Large intestine (tissue), 3 donors: Measurements from ENCODE around the gene KDM3B. TPM values are rescaled to one million over a fixed set of nuclear protein-coding genes. Genes with fewer than 3 reads are reported as not detected.
A peak's percentile ranks its signal among the peaks of the same experiment; 100 is the strongest.

Experiments used
- DNase-seq, 2 donors: peaks; one replicate each; pipeline versions ENCODE4 v3.0.0 to v3.0.0-alpha.2; 2013
- H3K27ac ChIP-seq: one replicate; pipeline ENCODE4 v1.5.1; 2013; ENCODE audit warnings: low read length
- H3K27me3 ChIP-seq: 2 replicates; pipeline ENCODE4 v1.6.1; 2013; ENCODE audit warnings: low read length; ENCODE audit not compliant: control insufficient read depth, insufficient read depth
- H3K36me3 ChIP-seq: 2 replicates; pipeline ENCODE4 v1.6.1; 2013; ENCODE audit warnings: low read length; ENCODE audit not compliant: control insufficient read depth, insufficient read depth
- H3K4me1 ChIP-seq: one replicate; pipeline ENCODE4 v1.6.1; 2013; ENCODE audit warnings: low read length; ENCODE audit not compliant: control insufficient read depth, insufficient read depth
- H3K4me3 ChIP-seq: one replicate; pipeline ENCODE4 v1.5.1; 2013; ENCODE audit warnings: low read length
- H3K9me3 ChIP-seq: one replicate; pipeline ENCODE4 v1.6.1; 2013; ENCODE audit warnings: mild to moderate bottlenecking, low read depth, low read length, moderate library complexity; ENCODE audit not compliant: control insufficient read depth
- WGBS: methylation state at CpG from one replicate; pipeline ENCODE4 v1.1.5; 2013; ENCODE audit warnings: low lambda C conversion rate; ENCODE audit not compliant: insufficient coverage; 5-methylcytosine and 5-hydroxymethylcytosine counted together
- polyA plus RNA-seq: library from polyadenylated mRNA; unstranded; fragments of 120-200 nt; gene quantifications from one replicate; pipeline ENCODE4 v1.2.1, GENCODE V29; 2013

The KDM3B gene
- polyA plus RNA-seq, 1 donor, result 61.1 TPM

GRCh38 chr5:138458384-138458783 lies 105.9 kb downstream of the KDM3B start:
- H3K4me1 ChIP-seq, result peaks cover 26% of the 10 kb centered on the region
- no peaks in the 10 kb centered on the region for H3K36me3 ChIP-seq
- no peaks in the 10 kb centered on the region for H3K9me3 ChIP-seq
- H3K27ac ChIP-seq, result no peak overlapping the region
- no peak overlapping the region for H3K4me3 ChIP-seq
- DNase-seq, result no peak
- H3K27me3 ChIP-seq, result peaks cover 21% of the 10 kb centered on the region
- no CpG with 5 or more reads among the region's 11 CpGs for WGBS

DNA sequence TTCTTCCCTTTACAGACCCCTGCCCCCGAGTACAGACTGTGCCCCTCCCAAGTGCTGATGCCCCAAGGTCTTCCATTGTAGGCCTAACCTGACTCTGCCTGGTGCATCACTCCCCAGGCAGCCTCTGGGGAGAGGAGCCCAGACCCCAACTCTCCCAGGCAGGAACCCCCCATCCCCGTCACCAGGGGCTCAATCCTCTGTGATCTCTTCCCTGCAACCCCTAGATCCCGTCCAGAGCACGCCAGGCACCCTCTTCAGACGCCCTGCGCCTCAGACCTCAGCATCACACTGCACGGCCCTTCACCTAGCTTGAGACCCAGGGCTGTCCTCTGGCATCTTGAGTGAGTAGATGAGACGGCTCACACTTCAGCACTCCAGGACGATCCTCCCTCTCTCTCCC lies 106.4 kb downstream of the KDM3B start:
- peaks cover 21% of the 10 kb centered on the region for H3K27me3 ChIP-seq
- H3K9me3 ChIP-seq, result no peaks in the 10 kb centered on the region
- H3K36me3 ChIP-seq, result no peaks in the 10 kb centered on the region
- H3K4me1 ChIP-seq, result peaks cover 27% of the 10 kb centered on the region
- H3K27ac ChIP-seq, result no peak overlapping the region
- no peak overlapping the region for H3K4me3 ChIP-seq
- WGBS, result no CpG with 5 or more reads among the region's 9 CpGs
- no peak for DNase-seq

- peak overlapping the region; percentile 33 for H3K27ac ChIP-seq
- no peaks in the 10 kb centered on the region for H3K9me3 ChIP-seq
- WGBS, result no CpG with 5 or more reads among the region's 11 CpGs
- DNase-seq, result peak in 1 of 2 donors; percentile 67
- no peak overlapping the region for H3K4me3 ChIP-seq
- H3K36me3 ChIP-seq, result no peaks in the 10 kb centered on the region
- H3K27me3 ChIP-seq, result peaks cover 18% of the 10 kb centered on the region
- H3K4me1 ChIP-seq, result peaks cover 27% of the 10 kb centered on the region
These were observed 106.9 kb downstream of the KDM3B start for GRCh38 chr5:138459311-138459933.

DNA sequence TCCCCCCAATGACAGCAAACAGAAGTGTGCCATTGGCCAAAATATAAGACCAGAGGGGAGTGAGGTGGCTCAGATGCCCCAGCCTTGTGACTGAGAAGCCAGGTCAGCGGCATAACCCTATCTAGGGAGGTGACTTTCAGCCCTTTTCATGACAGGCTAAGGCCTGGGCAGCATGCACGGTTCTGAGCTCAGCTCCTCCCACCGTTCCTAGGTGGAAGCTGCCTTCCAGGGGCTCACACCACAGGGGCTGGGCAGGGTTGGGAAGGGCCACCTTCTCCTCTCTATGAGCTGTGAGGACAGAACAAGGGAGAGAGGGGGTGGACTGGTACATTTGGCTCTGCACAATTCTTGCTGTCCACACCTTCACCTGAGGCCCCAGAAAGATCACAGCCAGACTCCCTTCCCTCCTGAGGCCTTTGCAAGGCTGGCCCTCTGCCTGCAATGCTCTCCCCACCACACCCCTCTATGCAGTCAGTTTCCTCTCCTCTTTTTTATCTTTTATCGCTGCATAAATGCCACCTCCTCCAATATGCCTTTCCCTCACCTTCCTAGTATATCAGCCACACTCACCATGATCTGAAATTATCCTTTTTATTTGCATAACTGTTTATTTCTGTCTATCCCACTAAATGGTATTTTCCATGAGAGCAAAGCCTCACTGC lies 107.7 kb downstream of the KDM3B start:
- peaks cover 27% of the 10 kb centered on the region for H3K4me1 ChIP-seq
- no peak overlapping the region for H3K4me3 ChIP-seq
- peak overlapping the region; percentile 33 for H3K27ac ChIP-seq
- H3K36me3 ChIP-seq, result no peaks in the 10 kb centered on the region
- DNase-seq, result no peak
- no peaks in the 10 kb centered on the region for H3K9me3 ChIP-seq
- peaks cover 14% of the 10 kb centered on the region for H3K27me3 ChIP-seq
- WGBS, result no CpG with 5 or more reads among the region's 4 CpGs

DNA sequence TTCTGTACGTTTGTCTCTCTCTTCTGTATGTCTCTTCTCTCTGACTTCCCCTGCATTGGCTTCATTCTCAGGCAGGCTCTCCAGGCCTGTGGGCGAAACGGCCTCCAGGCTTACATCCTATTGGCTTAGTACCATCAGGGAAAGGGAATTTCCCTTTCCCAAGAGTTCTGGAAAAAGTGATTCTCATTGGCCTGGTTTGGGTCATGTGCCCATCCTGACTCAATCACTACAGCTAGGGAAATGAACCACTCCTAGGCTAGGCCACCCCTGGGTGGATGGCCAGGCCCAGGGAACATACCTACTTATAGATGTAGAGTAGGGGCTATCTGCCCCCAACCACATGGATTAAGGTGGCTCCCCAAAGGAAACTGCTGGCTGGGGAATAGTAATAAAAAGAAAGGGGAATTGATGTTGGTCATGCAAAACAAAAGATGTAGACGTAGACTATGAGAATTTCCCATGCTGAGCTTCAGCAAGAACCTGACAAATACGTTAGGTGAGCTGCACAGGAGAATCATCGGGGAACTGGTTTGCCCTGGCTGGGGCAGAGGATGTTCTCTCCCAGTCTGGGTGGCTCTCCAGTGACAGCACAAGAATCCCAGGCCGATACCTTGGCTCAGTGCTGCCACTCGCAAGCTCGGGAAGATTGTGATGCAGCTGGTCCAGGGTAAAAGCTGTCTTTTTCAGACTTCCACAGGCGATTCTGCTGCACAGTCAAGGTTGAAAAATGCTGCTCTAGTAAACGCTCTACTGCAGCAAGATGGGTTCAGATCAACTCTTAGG lies 109.0 kb downstream of the KDM3B start:
- no peak overlapping the region for H3K27ac ChIP-seq
- no CpG with 5 or more reads among the region's 11 CpGs for WGBS
- DNase-seq, result no peak

DNA sequence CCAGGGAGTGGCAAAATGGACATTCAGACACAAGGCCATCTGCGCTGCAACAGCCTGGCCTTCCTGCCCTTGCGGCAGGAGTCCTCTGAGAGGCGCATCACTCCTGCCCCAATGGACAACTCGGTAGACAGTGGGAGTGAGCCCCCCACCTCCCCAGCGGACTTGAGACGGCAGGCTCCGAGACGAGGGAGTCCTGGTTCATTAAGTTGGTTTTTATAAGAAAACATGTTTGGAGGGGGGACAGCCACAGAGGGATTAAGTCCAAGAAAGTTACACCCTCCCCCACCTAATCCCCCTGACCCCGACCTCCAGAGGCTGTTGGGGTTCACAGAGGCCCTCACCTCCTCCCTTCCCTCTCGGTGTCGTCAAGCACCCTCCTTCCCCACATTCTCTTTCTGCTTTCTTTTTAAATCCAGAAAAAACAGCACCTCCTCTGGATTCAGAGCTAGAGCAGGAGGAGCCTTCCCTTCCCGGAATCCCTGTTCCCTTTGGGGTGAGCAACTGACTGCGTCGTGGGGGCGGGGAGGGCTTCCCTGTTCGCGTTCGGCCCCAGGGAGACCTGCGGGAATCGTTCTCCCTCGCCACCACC lies 111.0 kb downstream of the KDM3B start:
- Histone ChIP-seq H3K4me3 (peak overlapping the region; percentile 60), H3K4me1 (peaks cover 37% of the 10 kb centered on the region), H3K9me3 (no peaks in the 10 kb centered on the region), H3K27me3 (peaks cover 3% of the 10 kb centered on the region), H3K36me3 (peaks cover 11% of the 10 kb centered on the region), H3K27ac (peak overlapping the region; percentile 94)
- WGBS, result 0% methylated on average over 2 of the region's 21 CpGs
- no peak for DNase-seq

More for the DNA sequence above, 109.0 kb downstream of the KDM3B start:
- Histone ChIP-seq H3K9me3 (no peaks in the 10 kb centered on the region), H3K27me3 (peaks cover 12% of the 10 kb centered on the region), H3K4me1 (peaks cover 31% of the 10 kb centered on the region), H3K4me3 (no peak overlapping the region), H3K36me3 (no peaks in the 10 kb centered on the region)

- peaks cover 32% of the 10 kb centered on the region for H3K4me1 ChIP-seq
- H3K27ac ChIP-seq, result peak overlapping the region; percentile 94
- H3K9me3 ChIP-seq, result no peaks in the 10 kb centered on the region
- peak overlapping the region; percentile 60 for H3K4me3 ChIP-seq
- peaks cover 3% of the 10 kb centered on the region for H3K27me3 ChIP-seq
- no CpG with 5 or more reads among the region's 34 CpGs for WGBS
- peaks cover 11% of the 10 kb centered on the region for H3K36me3 ChIP-seq
- DNase-seq, result peak; percentile 97 to 98
These were observed 111.5 kb downstream of the KDM3B start for GRCh38 chr5:138464008-138464387.

DNA sequence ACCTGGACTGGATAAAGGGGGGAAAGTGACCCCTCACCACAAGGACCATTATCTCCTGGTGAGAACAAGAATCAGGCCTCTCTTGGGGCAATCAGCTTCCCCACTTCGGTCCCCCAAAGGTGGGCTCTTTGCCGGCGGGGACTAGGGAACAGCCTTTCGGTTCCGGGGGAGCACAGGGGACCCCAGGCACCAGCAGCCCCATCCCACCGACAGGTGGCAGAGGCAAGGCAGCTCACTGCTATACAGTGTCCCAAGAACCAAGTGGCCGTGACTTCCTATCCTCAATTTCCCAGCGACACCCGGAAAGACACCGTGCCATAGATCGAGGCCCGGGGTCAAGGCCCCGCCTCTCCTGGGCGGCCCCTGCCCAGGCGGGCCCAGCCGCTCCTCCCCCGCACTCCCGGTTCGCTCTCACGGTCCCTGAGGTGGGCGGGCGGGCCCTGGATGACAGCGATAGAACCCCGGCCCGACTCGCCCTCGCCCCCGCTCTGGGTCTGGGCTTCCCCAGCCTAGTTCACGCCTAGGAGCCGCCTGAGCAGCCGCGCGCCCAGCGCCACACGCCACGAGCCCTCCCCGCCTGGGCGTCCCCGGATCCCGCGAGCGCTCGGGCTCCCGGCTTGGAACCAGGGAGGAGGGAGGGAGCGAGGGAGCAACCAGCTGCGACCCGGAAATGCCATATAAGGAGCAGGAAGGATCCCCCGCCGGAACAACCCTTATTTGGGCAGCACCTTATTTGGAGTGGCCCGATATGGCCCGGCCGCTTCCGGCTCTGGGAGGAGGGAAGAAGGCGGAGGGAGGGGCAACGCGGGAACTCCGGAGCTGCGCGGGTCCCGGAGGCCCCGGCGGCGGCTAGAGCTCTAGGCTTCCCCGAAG lies 112.1 kb downstream of the KDM3B start:
- WGBS, result no CpG with 5 or more reads among the region's 64 CpGs
- peaks cover 26% of the 10 kb centered on the region for H3K4me1 ChIP-seq

DNA sequence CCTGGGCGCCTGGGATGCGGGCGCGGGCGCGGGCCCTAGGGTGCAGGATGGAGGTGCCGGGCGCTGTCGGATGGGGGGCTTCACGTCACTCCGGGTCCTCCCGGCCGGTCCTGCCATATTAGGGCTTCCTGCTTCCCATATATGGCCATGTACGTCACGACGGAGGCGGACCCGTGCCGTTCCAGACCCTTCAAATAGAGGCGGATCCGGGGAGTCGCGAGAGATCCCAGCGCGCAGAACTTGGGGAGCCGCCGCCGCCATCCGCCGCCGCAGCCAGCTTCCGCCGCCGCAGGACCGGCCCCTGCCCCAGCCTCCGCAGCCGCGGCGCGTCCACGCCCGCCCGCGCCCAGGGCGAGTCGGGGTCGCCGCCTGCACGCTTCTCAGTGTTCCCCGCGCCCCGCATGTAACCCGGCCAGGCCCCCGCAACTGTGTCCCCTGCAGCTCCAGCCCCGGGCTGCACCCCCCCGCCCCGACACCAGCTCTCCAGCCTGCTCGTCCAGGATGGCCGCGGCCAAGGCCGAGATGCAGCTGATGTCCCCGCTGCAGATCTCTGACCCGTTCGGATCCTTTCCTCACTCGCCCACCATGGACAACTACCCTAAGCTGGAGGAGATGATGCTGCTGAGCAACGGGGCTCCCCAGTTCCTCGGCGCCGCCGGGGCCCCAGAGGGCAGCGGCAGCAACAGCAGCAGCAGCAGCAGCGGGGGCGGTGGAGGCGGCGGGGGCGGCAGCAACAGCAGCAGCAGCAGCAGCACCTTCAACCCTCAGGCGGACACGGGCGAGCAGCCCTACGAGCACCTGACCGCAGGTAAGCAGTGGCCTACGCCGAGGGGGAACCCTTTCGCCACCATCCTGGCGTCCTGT lies 113.0 kb downstream of the KDM3B start, which contains the start of gene EGR1:
Gene EGR1, plus strand, starts transcription at position 219 of the 864 bp plus-strand sequence. Its CDS starts 283 bp downstream, at position 502.
- H3K9me3 ChIP-seq, result no peaks in the 10 kb centered on the region
- peaks cover 19% of the 10 kb centered on the region for H3K4me1 ChIP-seq
- peak; percentile 94 to 98 for DNase-seq
- H3K27ac ChIP-seq, result peak within 1 kb of the TSS; percentile 94
- peaks cover 11% of the 10 kb centered on the region for H3K36me3 ChIP-seq
- H3K4me3 ChIP-seq, result peak within 1 kb of the TSS; percentile 60
- peaks cover 3% of the 10 kb centered on the region for H3K27me3 ChIP-seq
- WGBS, result no CpG with 5 or more reads among the region's 85 CpGs

More for the DNA sequence above, 112.1 kb downstream of the KDM3B start:
- DNase-seq, result peak; percentile 99 to 100
- peak overlapping the region; percentile 94 for H3K27ac ChIP-seq
- H3K27me3 ChIP-seq, result peaks cover 3% of the 10 kb centered on the region
- H3K9me3 ChIP-seq, result no peaks in the 10 kb centered on the region
- H3K36me3 ChIP-seq, result peaks cover 11% of the 10 kb centered on the region
- peak overlapping the region; percentile 60 for H3K4me3 ChIP-seq
